ENCODE data around the gene MRAP.

Gene MRAP

GRCh38 chr21:32350211-32350980 is 51.7 kb downstream of the MRAP start:
- no peak for DNase-seq

DNA sequence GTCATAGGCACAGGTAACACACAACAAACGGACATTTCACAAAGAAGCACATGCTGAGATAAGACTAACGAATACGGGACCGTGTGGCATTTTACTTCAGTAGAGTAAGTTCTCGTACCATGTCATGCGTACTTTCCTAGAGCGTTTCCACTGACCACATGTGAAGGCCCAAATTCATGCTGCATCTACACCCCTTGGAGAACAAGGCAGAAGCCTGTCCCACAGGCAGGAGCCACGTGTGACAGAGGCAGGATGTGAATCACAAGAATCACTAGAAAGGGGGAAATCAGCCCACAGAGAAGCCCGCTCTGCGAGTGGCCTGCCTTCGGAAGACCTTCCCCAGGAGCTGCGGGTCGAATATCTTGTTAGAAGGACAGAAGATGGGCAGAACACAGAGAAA is 52.3 kb downstream of the MRAP start:
- DNase-seq, result no peak

DNA sequence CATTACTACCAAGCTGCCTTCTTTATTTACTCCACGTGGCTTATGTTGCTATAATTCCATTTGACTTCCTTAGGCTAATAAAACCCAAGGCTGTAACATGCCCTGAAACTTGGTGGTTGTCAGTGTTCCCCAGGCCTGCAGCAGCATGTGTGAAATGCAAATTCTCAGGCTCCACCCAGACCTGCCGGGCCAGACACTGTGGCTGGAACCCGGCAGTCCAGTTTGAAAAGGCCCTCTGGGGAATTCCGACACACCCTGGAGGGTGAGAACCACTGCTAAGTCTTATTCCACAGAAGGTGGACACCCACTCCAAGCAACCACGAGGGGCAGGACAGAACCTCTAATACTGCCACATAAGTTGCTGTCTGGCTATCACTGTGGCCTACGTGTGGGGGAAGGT is 52.8 kb downstream of the MRAP start:
- DNase-seq, result no peak

- no peak for DNase-seq
Observed at GRCh38 chr21:32352526-32352925, 53.9 kb downstream of the MRAP start.

DNA sequence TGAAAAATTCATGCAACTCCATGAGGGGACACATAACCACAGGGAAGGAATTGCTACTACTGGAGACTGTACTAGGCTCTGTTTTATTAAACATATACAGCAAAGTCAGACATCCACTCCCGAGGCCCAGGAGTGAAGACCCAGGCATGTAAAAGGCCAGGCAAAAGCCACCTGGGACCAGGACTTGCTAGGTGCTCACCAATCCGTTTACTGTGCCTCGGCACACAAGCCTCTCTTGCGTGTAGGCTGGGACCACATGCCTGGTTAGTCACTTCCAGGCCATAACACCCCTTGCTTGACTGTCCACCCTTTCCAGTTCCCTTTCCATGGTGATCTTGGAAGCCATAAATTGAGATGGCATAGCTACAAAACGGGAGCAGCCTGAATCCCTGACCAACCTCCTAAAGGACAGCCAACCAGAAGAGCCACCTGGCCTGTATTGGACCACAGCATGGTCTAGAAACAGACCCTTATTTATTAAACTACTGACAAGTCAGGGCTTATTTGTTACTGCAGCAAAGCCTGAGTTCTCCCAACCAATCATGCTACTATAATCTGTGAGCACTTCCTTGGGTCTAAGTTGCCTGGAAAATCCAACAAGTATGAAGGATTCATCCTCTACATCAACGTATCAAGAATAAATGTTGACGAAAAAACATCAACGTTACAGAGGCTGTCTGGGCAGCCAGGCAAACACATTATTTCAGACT is 54.5 kb downstream of the MRAP start:
- no peak for DNase-seq

GRCh38 chr21:32356874-32357395 is 58.3 kb downstream of the MRAP start:
- DNase-seq, result no peak

DNA sequence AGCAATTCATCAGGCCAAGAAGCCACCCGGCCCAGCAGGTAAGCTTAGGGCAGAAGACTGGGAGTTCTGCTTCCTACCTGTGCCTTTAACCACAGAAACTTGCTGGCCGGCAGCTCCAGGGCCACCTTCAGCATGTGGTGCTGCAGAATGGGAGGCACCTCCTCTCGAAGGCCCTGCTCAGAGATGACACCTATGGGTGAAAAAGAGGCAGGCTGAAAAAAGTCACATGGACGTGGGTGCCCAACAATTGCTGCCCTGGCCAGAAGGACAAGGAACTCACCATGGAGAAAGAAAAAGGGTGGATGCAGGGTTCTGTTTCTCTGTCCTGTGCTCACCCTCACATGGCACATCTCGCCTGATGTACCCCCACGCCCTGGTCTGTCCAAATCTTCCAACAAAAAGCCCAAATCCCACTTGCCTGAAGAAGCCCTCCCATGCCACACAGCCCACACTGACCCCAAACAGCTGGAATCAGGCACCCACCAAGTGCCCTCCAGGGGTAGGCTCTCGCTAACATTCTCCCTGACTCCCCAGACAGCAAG is 61.1 kb downstream of the MRAP start:
- peak; percentile 50 for DNase-seq

GRCh38 chr21:32360401-32360975 is 61.8 kb downstream of the MRAP start:
- DNase-seq, result no peak

All from 8988T (cell line).